Measurements from ENCODE around the gene SNX2. TPM values are rescaled to one million over a fixed set of nuclear protein-coding genes. Genes with fewer than 3 reads are reported as not detected.

SNX2 gene
- total RNA-seq, 4 donors from 2014 or later, result 27.3 to 337 (median 69.6) TPM

- in situ Hi-C loops (cut with MboI; ENCODE audit: low pct_ligation_motif_present in 1 of 4, low pct_unique_long_range_greater_than_20kb in 1 of 4, low sequenced_read_pairs in 3 of 4), result no loop called here
These were observed 67.2 kb downstream of the SNX2 start for GRCh38 chr5:122842016-122842580.

DNA sequence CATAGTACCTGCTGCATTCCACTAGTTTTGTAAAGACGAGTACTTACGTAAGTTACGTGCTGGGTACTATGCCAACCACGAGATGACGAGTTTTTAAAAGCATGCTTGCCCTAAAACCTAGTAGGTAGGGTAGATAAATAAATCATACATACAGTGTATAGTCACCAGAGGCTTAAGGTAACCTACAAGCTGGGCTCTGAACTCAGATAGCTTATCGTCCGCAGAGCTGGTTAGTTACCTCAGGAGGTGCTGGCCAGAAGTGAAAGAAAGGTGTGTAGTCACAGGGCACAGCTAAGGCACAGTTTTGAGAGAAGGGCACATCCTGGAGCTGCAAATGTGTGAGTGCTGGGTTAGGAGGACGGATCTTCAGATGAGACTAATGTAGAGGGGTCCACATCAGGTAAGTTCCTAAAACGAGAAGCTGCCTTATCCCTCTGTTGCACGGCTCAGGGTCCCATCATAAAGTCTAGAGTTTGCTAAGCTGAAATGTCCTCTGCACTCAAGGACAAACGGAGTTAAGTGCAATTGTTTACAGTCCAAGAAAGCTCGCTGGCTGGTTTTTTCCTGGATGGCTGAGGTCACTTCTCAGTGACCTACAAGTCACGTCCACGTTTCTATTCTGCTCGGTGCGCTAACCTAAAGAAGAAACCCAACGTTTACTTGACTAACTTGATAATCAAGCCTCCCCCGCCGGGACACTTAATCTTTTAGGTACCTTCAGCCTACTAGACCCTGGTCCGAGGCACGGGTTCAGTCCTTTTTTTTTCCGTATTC is 69.4 kb downstream of the SNX2 start:
- peak; percentile 37 for DNase-seq
- 6 to 30% methylated on average over 3 to 22 of the region's 22 CpGs for WGBS, 2 donors (ENCODE audit: low coverage in 1 of 2)
- intact Hi-C loops (cut with DNase I; ENCODE audit: low total_unique reads), result no loop called here

More at GRCh38 chr5:122842016-122842580, 67.2 kb downstream of the SNX2 start:
- Histone ChIP-seq H3K4me3 (no peak overlapping the region), H3K27ac (no peak overlapping the region), H3K9me3 (no peaks in the 10 kb centered on the region), H3K27me3 (no peaks in the 10 kb centered on the region), H3K36me3 (no peaks in the 10 kb centered on the region), H3K4me1 (peaks cover 0 to 26% (median 13%) of the 10 kb centered on the region in 4 donors)
- intact Hi-C loops (cut with DNase I; ENCODE audit: low total_unique reads), result no loop called here
- no peak for DNase-seq
- no peak for TF ChIP-seq POLR2A (IDR thresholded peaks at IDR 0.05)
- 87 to 96% methylated on average over 6 of the region's 6 CpGs for WGBS, 2 donors (ENCODE audit: low coverage in 1 of 2)

DNA sequence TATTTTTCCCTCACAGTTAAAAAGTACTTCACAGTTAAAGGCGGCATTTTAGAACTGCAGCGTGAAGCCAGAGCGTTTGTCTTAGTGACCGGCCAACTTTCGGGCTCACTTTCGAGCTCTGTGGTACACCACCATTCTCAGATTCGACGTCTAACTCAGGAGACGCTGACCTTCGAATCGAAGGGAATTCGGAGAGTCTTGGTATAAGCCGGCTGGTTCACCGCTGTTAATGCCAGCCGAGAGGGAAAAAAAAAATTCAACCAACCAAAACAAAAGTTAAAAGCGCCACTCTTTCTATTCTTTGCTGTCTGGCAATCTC is 70.0 kb downstream of the SNX2 start:
- intact Hi-C loops (cut with DNase I; ENCODE audit: low total_unique reads) (no loop called here), in situ Hi-C loops (cut with MboI; ENCODE audit: low pct_ligation_motif_present in 1 of 4, low pct_unique_long_range_greater_than_20kb in 1 of 4, low sequenced_read_pairs in 3 of 4) (no loop called here)
- H3K36me3 ChIP-seq, result no peaks in the 10 kb centered on the region
- peak overlapping the region; percentile 2 to 99 (median 86) for H3K4me3 ChIP-seq
- DNase-seq, result no peak
- no peak for TF ChIP-seq POLR2AphosphoS5 (IDR thresholded peaks at IDR 0.05)
- peak overlapping the region; percentile 91 to 97 (median 96) for H3K27ac ChIP-seq
- no peaks in the 10 kb centered on the region for H3K9me3 ChIP-seq
- no peaks in the 10 kb centered on the region for H3K27me3 ChIP-seq
- peaks cover 0 to 34% (median 15%) of the 10 kb centered on the region in 4 donors for H3K4me1 ChIP-seq
- 0% methylated on average over 11 to 16 of the region's 16 CpGs for WGBS, 2 donors (ENCODE audit: low coverage in 1 of 2)

More for the DNA sequence above, 69.4 kb downstream of the SNX2 start:
- H3K36me3 ChIP-seq, result no peaks in the 10 kb centered on the region
- peaks cover 0 to 34% (median 15%) of the 10 kb centered on the region in 4 donors for H3K4me1 ChIP-seq
- TF ChIP-seq CTCF (IDR thresholded peaks at IDR 0.05) (no peak), POLR2A (IDR thresholded peaks at IDR 0.05) (peak; percentile 36), POLR2AphosphoS5 (IDR thresholded peaks at IDR 0.05) (peak in 1 of 3 donors; percentile 28)
- in situ Hi-C loops (cut with MboI; ENCODE audit: low pct_ligation_motif_present in 1 of 4, low pct_unique_long_range_greater_than_20kb in 1 of 4, low sequenced_read_pairs in 3 of 4), result no loop called here
- H3K4me3 ChIP-seq, result peak overlapping the region; percentile 2 to 99 (median 86)
- H3K9me3 ChIP-seq, result no peaks in the 10 kb centered on the region
- peak overlapping the region; percentile 91 to 97 (median 96) for H3K27ac ChIP-seq
- H3K27me3 ChIP-seq, result no peaks in the 10 kb centered on the region

GRCh38 chr5:122845229-122846050 is 70.6 kb downstream of the SNX2 start, which contains the start of gene SNX24:
SNX24 (plus strand) TSS chr5:122845613; CDS start chr5:122845634, 21 bp downstream.
- Histone ChIP-seq H3K36me3 (no peaks in the 10 kb centered on the region), H3K27me3 (no peaks in the 10 kb centered on the region), H3K4me3 (peak within 1 kb of the TSS; percentile 73 to 99 (median 92)), H3K9me3 (no peaks in the 10 kb centered on the region), H3K4me1 (peaks cover 0 to 34% (median 15%) of the 10 kb centered on the region in 4 donors), H3K27ac (peak within 1 kb of the TSS; percentile 91 to 97 (median 96))
- 1 to 3% methylated on average over 5 to 49 of the region's 92 CpGs for WGBS, 2 donors (ENCODE audit: low coverage in 1 of 2)
- TF ChIP-seq POLR2A (IDR thresholded peaks at IDR 0.05) (peak; percentile 69), EP300 (IDR thresholded peaks at IDR 0.05; ENCODE audit: low read depth) (no peak), CTCF (IDR thresholded peaks at IDR 0.05) (no peak), POLR2AphosphoS5 (IDR thresholded peaks at IDR 0.05) (peak; percentile 39 to 57 (median 56))
- in situ Hi-C loops (cut with MboI; ENCODE audit: low pct_ligation_motif_present in 1 of 4, low pct_unique_long_range_greater_than_20kb in 1 of 4, low sequenced_read_pairs in 3 of 4) (no loop called here), intact Hi-C loops (cut with DNase I; ENCODE audit: low total_unique reads) (no loop called here)
- DNase-seq, result peak; percentile 91
